ENCODE results near the gene CYP2C8. TPM values are rescaled to one million over a fixed set of nuclear protein-coding genes. Genes with fewer than 3 reads are reported as not detected.
"Not testable (repeated sequence)": the region's sequence is repeated elsewhere in the genome, so short reads cannot be mapped to it uniquely, and the experiment has no call there.

CYP2C8 gene
- total RNA-seq, result 1.1 TPM
- polyA plus RNA-seq, result 0.95 TPM

DNA sequence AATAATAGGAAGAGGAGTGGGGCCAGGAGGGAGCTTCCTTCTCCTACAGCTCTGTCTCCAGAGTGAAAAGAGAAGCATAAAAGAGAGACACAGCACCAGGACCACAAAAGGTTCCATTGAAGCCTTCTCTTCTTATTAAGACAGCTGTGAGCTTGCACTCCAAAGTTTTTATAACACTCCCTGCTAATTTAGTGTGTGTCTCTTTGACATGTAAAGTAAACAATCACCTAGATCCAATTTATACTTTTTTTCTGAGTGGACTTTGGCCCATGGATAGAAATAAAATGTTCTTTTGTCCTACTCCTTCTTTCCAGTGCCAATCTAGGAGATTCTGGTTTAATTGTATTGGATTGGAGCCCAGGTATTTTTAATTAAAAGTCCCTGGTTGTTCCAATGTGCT is at the start of gene CYP2C8:
CYP2C8 (minus strand) TSS at position 212 of the 400 bp plus-strand sequence; CDS start at position 117, 95 bp downstream.
- no peak within 1 kb of the TSS for H3K4me3 ChIP-seq (ENCODE audit: low read depth, low read length)
- no peak for DNase-seq (ENCODE audit: extremely low spot score)
- no peaks in the 10 kb centered on the region for H3K4me1 ChIP-seq (ENCODE audit: insufficient read depth)
- no peak within 1 kb of the TSS for H3K27ac ChIP-seq (ENCODE audit: low read depth)
- H3K36me3 ChIP-seq (ENCODE audit: insufficient read depth), result no peaks in the 10 kb centered on the region

DNA sequence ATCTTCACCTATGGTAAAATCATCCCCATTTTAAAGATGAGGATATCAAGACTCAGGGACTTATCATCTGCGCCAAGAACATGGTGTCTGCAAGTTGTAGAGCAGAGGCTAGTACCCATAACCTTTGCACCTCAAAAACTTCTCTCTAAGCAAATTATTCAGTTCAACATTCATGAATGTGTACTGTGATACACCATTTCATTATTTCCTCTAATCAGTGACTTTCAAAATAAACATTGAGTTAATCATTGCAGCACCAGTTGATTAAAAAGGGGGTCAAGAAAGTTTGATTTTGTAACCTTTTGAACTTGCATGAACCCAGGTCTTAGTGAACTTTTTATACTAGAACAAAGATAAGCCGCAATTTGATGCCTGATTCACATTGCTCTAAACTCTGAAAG is 47.6 kb upstream of the CYP2C8 start:
- Histone ChIP-seq H3K36me3 (ENCODE audit: insufficient read depth) (no peaks in the 10 kb centered on the region), H3K27ac (ENCODE audit: low read depth) (no peak overlapping the region), H3K4me3 (ENCODE audit: low read depth, low read length) (no peak overlapping the region), H3K4me1 (ENCODE audit: insufficient read depth) (no peaks in the 10 kb centered on the region)
- WGBS, result 45% methylated on average over 2 of the region's 2 CpGs
- no peak for DNase-seq (ENCODE audit: extremely low spot score)

DNA sequence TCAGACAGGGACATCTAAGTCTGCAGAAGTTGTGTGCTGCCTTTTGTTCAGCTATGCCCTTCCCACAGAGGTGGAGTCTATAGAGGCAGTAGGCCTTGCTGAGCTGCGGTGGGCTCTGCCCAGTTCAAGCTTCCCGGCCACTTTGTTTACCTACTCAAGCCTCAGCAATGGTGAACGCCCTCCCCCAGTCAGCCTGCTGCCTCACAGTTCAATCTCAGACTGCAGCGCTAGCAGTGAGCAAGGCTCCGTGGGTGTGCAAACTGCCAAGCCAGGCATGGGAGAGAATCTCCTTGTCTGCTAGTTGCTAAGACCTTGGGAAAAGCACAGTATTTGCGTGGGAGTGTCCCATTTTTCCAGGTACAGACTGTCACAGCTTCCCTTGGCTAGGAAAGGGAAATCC is 41.5 kb upstream of the CYP2C8 start:
- WGBS, result 70% methylated on average over 6 of the region's 6 CpGs
- H3K4me1 ChIP-seq (ENCODE audit: insufficient read depth); H3K4me3 ChIP-seq (ENCODE audit: low read depth, low read length); H3K36me3 ChIP-seq (ENCODE audit: insufficient read depth); DNase-seq (ENCODE audit: extremely low spot score); H3K27ac ChIP-seq (ENCODE audit: low read depth): not testable (repeated sequence)

DNA sequence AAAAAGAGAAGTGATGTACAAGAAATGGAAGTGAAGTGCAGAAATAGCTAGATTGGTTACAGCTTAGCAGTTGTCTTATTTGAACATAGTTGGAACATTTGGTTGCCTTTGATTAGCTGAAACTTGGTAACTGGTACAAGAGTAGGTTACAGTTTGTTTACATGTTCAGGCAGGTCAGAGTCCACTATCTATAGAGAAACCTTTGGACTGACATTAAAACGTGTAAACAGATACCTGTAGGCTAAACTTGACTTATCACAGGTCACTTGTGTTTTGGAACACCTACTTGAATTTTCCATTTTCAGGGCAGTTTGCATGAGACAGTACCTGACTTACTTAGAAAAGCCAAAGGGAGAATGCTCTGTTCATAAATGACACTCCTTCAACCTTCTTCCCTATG is 28.5 kb upstream of the CYP2C8 start:
- Histone ChIP-seq H3K27ac (ENCODE audit: low read depth) (no peak overlapping the region), H3K4me1 (ENCODE audit: insufficient read depth) (no peaks in the 10 kb centered on the region), H3K4me3 (ENCODE audit: low read depth, low read length) (no peak overlapping the region), H3K36me3 (ENCODE audit: insufficient read depth) (no peaks in the 10 kb centered on the region)
- WGBS, result 44% methylated on average over 1 of the region's 1 CpG
- DNase-seq (ENCODE audit: extremely low spot score), result no peak

DNA sequence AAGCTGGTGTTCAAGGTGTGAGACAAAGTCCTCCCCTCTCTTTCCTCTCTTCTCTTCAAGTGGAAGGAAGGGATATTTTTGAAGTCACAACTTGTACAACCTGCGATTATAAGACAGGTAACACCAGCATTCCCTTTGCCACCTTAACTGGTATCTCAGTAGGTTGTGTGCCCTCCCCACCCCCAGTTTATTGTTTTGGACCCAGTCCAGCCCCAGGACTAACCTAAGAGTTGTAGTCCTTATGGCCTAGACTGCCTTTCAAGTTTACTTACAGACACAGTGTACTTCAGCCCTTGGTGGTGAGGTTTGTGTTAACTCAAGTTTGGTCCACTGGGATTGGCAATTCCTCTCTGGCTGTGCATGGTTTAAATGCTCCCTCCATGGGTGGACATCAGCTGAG is 26.8 kb upstream of the CYP2C8 start:
- no peak for DNase-seq (ENCODE audit: extremely low spot score)
- Histone ChIP-seq H3K27ac (ENCODE audit: low read depth) (no peak overlapping the region), H3K4me1 (ENCODE audit: insufficient read depth) (no peaks in the 10 kb centered on the region), H3K36me3 (ENCODE audit: insufficient read depth) (no peaks in the 10 kb centered on the region), H3K4me3 (ENCODE audit: low read depth, low read length) (no peak overlapping the region)
- 97% methylated on average over 1 of the region's 1 CpG for WGBS

DNA sequence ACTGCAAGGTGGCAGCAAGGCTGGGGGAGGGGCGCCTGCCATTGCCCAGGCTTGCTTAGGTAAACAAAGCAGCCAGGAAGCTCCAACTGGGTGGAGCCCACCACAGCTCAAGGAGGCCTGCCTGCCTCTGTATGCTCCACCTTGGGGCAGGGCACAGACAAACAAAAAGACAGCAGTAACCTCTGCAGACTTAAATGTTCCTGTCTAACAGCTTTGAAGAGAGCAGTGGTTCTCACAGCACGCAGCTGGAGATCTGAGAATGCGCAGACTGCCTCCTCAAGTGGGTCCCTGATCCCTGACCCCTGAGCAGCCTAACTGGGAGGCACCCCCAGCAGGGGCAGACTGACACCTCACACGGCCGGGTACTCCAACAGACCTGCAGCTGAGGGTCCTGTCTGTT is 10.3 kb upstream of the CYP2C8 start:
- 95% methylated on average over 3 of the region's 5 CpGs for WGBS
- not testable (repeated sequence) for DNase-seq (ENCODE audit: extremely low spot score)

DNA sequence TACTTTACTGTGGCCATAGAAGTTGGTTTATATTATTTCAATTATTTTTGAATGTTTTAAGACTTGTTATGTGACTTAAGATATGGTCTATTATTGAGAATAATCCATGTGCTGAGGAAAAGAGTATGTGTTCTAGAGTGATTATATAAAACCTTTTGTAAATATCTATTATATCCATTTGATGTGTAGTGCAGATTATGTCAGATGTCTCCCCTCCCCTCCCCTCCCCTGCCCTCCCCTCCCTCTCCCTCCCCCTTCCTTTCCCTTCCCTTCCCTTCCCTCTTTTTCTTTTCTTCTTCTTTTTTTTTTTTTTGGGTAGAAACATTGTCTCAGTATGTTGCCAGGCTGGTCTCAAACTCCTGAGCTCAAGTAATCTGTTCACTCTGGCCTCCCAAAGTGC is 8.3 kb upstream of the CYP2C8 start:
- Histone ChIP-seq H3K27ac (ENCODE audit: low read depth) (no peak overlapping the region), H3K4me3 (ENCODE audit: low read depth, low read length) (no peak overlapping the region), H3K4me1 (ENCODE audit: insufficient read depth) (no peaks in the 10 kb centered on the region), H3K36me3 (ENCODE audit: insufficient read depth) (no peaks in the 10 kb centered on the region)
- DNase-seq (ENCODE audit: extremely low spot score), result no peak

More for the DNA sequence above, 10.3 kb upstream of the CYP2C8 start:
- H3K4me3 ChIP-seq (ENCODE audit: low read depth, low read length); H3K4me1 ChIP-seq (ENCODE audit: insufficient read depth); H3K36me3 ChIP-seq (ENCODE audit: insufficient read depth); H3K27ac ChIP-seq (ENCODE audit: low read depth): not testable (repeated sequence)

DNA sequence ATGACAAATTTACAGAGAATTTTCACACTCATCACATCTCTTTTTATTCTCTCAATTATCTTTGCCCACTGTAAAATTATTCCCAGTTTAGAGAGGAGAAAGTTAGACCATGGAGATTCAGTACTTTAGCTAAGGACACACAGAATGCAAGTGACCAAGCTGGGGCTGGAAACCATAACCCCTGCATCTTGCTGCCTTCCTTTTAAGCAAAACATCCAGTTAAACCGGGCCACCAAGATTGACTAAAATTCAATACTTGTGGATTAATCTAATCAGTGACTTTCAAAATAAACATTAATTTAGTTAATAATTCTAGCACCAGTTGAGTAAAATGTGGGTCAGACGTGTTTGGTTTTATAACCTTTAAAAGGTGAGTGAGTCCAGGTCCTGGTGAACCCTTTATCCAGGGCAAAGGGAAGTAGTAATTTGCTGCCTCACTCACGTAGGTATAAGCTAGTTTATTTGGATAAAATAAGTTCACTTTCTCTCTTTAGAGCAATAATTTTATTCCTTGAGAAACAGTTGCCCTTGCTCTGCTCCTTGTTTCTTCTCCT is 1.9 kb upstream of the CYP2C8 start:
- Histone ChIP-seq H3K36me3 (ENCODE audit: insufficient read depth) (no peaks in the 10 kb centered on the region), H3K27ac (ENCODE audit: low read depth) (no peak overlapping the region), H3K4me1 (ENCODE audit: insufficient read depth) (no peaks in the 10 kb centered on the region), H3K4me3 (ENCODE audit: low read depth, low read length) (no peak overlapping the region)
- 60% methylated on average over 3 of the region's 3 CpGs for WGBS
- no peak for DNase-seq (ENCODE audit: extremely low spot score)

DNA sequence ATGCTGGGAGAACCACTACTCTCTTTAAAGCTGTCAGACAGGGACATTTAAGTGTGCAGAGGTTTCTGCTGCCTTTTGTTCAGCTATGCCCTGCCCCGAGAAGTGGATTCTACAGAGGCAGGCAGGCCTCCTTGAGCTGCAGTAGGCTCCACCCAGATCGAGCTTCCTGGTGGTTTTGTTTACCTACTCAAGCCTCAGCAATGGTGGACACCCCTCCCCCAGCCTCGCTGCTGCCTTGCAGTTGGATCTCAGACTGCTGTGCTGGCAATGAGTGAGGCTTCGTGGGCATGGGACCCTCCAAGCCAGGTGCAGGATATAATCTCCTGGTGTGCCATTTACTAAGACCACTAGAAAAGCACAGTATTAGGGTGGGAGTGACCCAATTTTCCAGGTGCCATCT is 5.2 kb downstream of the CYP2C8 start:
- not testable (repeated sequence) for H3K4me1 ChIP-seq (ENCODE audit: insufficient read depth); H3K4me3 ChIP-seq (ENCODE audit: low read depth, low read length); H3K36me3 ChIP-seq (ENCODE audit: insufficient read depth); DNase-seq (ENCODE audit: extremely low spot score); H3K27ac ChIP-seq (ENCODE audit: low read depth)
- WGBS, result 72% methylated on average over 4 of the region's 4 CpGs

DNA sequence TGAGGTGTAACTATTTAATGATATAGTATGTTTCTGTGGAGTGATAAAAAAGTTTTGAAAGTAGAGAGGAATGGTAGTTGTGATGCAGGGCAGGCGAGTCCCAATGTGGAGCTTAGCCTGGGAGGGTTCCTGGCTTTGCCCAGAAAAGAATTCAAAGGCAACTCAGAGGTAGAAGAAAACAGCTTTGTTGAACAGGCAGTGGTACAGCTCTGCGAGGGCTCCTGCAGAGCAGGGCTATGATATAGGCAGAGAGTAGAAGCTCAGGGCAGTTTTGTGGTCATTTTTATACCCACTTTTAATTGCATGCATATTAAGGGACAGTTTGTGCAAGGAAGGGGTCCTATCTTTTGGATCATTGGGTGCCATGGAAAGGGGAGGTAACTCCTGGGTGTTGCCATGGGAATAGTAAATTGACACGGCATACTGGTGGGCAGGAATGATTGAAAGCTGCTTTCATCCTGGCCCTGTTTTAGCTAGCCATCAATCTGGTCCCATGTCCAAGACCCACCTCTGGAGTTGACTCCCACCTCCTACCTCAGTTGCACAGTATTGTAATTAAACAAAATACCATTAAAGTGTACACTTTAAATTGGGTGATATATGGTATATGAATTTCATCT is 12.4 kb downstream of the CYP2C8 start:
- no peaks in the 10 kb centered on the region for H3K4me1 ChIP-seq (ENCODE audit: insufficient read depth)
- WGBS, result 76% methylated on average over 3 of the region's 3 CpGs
- no peak overlapping the region for H3K27ac ChIP-seq (ENCODE audit: low read depth)
- H3K4me3 ChIP-seq (ENCODE audit: low read depth, low read length), result no peak overlapping the region
- DNase-seq (ENCODE audit: extremely low spot score), result no peak
- H3K36me3 ChIP-seq (ENCODE audit: insufficient read depth), result no peaks in the 10 kb centered on the region

DNA sequence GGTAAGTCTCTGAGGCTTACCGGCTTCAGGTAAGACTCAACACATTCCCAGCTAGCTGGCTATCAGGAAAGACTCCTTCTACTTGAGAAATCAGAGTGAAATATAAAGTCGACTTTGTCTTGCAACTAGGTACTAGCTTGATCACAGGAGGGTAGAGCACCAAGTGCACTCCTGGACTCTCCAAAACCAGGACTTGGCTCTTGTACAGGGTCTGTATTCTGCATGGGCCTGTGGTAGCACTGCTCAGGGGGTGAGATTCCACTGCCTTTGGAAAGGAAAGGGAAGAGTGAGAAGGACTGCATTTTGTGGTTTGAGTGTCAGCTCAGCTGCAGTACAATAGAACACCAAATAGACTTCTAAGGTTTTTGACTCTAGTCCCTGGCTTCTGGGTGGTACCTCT is 19.4 kb downstream of the CYP2C8 start:
- DNase-seq (ENCODE audit: extremely low spot score), result no peak
- H3K27ac ChIP-seq (ENCODE audit: low read depth), result no peak overlapping the region
- WGBS, result 75% methylated on average over 2 of the region's 2 CpGs
- H3K4me3 ChIP-seq (ENCODE audit: low read depth, low read length), result no peak overlapping the region
- H3K4me1 ChIP-seq (ENCODE audit: insufficient read depth), result no peaks in the 10 kb centered on the region
- no peaks in the 10 kb centered on the region for H3K36me3 ChIP-seq (ENCODE audit: insufficient read depth)

DNA sequence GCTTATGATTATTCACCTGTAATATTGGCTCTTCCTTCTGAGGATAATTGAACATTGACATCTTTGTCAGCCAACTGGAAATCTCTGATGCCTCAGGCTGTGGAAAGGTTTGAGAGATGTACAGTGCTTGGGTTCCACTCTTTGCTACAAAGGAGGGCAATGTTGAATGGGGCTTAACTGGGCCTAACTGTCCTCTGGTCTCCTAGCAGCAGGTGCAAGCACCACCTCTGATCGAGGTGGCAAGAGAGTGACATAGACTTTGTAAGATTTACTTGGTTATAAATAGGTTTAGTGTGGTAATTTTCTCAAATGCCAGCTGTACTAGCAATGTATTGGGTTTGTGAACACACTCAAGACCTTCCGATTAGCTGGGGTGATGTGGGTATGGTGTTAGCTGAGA is 21.1 kb downstream of the CYP2C8 start:
- Histone ChIP-seq H3K4me3 (ENCODE audit: low read depth, low read length) (no peak overlapping the region), H3K27ac (ENCODE audit: low read depth) (no peak overlapping the region), H3K4me1 (ENCODE audit: insufficient read depth) (no peaks in the 10 kb centered on the region), H3K36me3 (ENCODE audit: insufficient read depth) (no peaks in the 10 kb centered on the region)
- no peak for DNase-seq (ENCODE audit: extremely low spot score)
- WGBS, result 85% methylated on average over 2 of the region's 2 CpGs

DNA sequence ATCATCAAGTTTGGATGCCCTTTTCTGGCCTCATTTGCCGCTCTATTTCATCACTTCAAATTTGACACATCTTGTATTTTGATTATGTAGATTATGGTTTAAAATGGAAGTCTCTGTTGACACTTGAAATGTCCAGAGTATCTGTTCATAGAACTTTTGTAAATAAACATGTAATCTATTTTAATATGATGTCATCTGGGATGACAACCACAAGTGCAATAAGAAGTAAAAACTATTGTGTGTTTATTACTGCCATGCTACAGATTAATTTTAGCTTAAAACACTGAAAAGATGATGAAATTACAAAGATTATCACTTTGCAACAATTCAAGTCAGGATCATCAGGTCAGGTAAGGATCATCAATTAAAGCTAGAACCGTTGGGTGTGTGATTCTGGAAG is 30.0 kb downstream of the CYP2C8 start:
- Histone ChIP-seq H3K27ac (ENCODE audit: low read depth) (no peak overlapping the region), H3K36me3 (ENCODE audit: insufficient read depth) (no peaks in the 10 kb centered on the region), H3K4me1 (ENCODE audit: insufficient read depth) (no peaks in the 10 kb centered on the region), H3K4me3 (ENCODE audit: low read depth, low read length) (no peak overlapping the region)
- DNase-seq (ENCODE audit: extremely low spot score), result no peak
- whole genome bisulfite sequencing, result 73% methylated on average over 2 of the region's 2 CpGs

DNA sequence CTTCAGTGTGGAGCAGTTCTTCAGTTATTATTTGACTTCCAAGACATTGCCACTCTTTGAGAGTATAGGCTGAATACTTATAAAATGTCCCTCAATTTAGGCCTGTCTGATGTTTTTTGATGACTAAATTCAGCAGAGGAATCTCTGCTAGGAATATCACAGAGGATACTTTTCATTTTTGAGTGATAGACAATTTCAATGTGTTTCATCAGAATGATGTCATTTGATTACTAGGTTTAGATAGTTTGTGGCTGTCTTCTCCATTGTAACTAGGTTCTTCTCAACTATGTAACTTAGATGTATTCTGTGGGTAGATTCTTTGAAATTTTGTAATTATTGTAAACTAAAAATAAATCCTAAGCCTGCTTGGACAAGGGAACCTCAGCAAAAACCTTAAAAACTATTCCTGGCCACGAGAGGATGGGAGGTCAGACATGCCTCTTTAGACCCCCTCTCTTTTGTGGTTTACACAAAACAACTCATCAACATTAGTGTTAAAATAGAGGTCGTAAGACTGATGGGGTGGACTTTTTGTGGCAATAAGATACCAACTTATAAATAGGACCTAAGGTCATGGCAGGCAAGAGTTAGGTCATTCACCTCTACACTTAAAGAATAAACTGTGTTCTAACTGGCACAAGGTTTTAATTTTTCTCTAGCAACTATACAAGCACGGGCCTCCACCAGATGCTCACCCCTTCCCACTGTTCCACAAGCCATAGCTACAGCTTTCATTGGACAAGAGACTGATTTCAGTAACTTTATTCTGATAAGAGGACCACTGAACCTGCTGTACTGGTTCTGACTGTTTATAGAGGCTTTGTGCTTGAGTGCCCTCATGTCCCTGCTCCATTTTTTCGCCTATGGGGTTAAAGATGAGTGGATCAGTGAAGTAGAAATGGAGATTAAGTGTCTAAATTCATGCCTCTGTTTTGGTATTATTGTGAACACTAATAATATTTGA is 33.7 kb downstream of the CYP2C8 start:
- Histone ChIP-seq H3K4me1 (ENCODE audit: insufficient read depth) (no peaks in the 10 kb centered on the region), H3K36me3 (ENCODE audit: insufficient read depth) (no peaks in the 10 kb centered on the region), H3K4me3 (ENCODE audit: low read depth, low read length) (no peak overlapping the region), H3K27ac (ENCODE audit: low read depth) (no peak overlapping the region)
- 50% methylated on average over 4 of the region's 4 CpGs for WGBS
- no peak for DNase-seq (ENCODE audit: extremely low spot score)

All from urinary bladder (tissue), 4 donors.